Stimulated activated naive B cell treated with anti-CD40 and anti-IgM and Interleukin-4, amounts not matched to agents 10 μg/mL and 1 μg/mL and 100 μg/mL, for 72 hours (primary cell): ENCODE measurements around the gene PIGU.
"Not testable (repeated sequence)": the region's sequence is repeated elsewhere in the genome, so short reads cannot be mapped to it uniquely, and the experiment has no call there.

Source experiments
- ATAC-seq, 2 donors: fragments of 150-1000 bp; cut with Tn5 transposase; replicated peaks; 2 replicates each; pipeline ENCODE4 v1.10.0; 2021; ENCODE audit warnings: moderate library complexity in 1 of 2
- DNase-seq: peaks from one replicate; pipeline ENCODE4 v3.0.0; 2021
- H3K27ac Mint-ChIP-seq: one replicate; pipeline ENCODE4 v1.8.0; 2022; ENCODE audit warnings: mild to moderate bottlenecking, mixed read lengths
- H3K27me3 Mint-ChIP-seq, 2 donors: one replicate each; pipeline ENCODE4 v1.8.0; 2022; ENCODE audit warnings: mixed read lengths in 2 of 2
- H3K36me3 Mint-ChIP-seq, 2 donors: one replicate each; pipeline ENCODE4 v1.8.0; 2022; ENCODE audit warnings: mixed read lengths in 2 of 2, mild to moderate bottlenecking in 1 of 2
- H3K4me1 Mint-ChIP-seq, 2 donors: one replicate each; pipeline ENCODE4 v1.8.0; 2022; ENCODE audit warnings: mixed read lengths in 2 of 2, mild to moderate bottlenecking in 1 of 2
- H3K4me3 Mint-ChIP-seq, 2 donors: one replicate each; pipeline ENCODE4 v1.8.0; 2022; ENCODE audit warnings: mild to moderate bottlenecking in 2 of 2, mixed read lengths in 2 of 2, moderate library complexity in 1 of 2
- H3K9me3 Mint-ChIP-seq, 2 donors: one replicate each; pipeline ENCODE4 v1.8.0; 2022; ENCODE audit warnings: mixed read lengths in 2 of 2, mild to moderate bottlenecking in 1 of 2

Gene PIGU

DNA sequence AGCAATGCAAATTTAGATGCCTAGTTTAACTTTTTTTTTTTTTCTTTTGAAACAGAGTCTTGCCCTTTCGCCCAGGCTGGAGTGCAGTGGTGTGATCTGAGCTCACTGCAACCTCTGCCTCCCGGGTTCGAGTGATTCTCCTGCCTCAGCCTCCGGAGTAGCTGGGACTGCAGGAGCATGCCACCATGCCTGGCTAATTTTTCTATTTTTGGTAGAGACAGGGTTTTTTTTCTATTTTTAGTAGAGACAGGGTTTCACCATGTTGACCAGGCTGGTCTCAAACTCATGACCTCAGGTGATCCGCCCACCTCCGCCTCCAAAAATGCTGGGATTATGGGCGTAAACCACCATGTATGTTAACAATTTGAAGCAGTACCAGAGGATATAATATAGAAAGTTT, 158.0 kb downstream of the PIGU start:
- ATAC-seq, H3K4me3 Mint-ChIP-seq, H3K9me3 Mint-ChIP-seq, H3K27me3 Mint-ChIP-seq, H3K27ac Mint-ChIP-seq, DNase-seq: not testable (repeated sequence)
- Mint-ChIP-seq H3K4me1 (peaks cover 31 to 69% of the 10 kb centered on the region in 2 donors), H3K36me3 (peaks cover 11 to 20% of the 10 kb centered on the region in 2 donors)

DNA sequence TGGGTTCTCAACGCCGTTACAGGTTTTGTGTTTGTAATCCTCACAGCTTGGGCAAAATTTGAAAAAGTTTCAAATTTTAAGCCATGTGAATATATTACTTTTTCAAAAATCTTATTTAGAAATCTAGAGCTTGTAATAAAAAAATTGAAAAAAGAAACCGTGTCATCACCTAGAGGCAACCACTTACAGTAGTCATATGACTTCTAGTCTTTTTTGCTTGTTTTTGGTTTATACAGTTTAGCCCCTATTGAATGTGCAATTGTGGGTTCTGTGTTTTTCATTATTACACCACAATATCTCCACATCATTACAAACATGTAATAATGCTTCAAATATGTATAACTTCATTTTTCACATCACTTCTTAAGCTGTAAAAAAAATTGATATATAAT, 159.8 kb downstream of the PIGU start:
- no peaks in the 10 kb centered on the region for H3K27me3 Mint-ChIP-seq
- H3K9me3 Mint-ChIP-seq, result no peaks in the 10 kb centered on the region
- DNase-seq, result no peak
- peak overlapping the region; percentile 99 for H3K27ac Mint-ChIP-seq
- peaks cover 30 to 55% of the 10 kb centered on the region in 2 donors for H3K4me1 Mint-ChIP-seq
- H3K4me3 Mint-ChIP-seq, result peak overlapping the region; percentile 95 to 99
- ATAC-seq, result no peak
- H3K36me3 Mint-ChIP-seq, result peaks cover 15 to 16% of the 10 kb centered on the region in 2 donors

DNA sequence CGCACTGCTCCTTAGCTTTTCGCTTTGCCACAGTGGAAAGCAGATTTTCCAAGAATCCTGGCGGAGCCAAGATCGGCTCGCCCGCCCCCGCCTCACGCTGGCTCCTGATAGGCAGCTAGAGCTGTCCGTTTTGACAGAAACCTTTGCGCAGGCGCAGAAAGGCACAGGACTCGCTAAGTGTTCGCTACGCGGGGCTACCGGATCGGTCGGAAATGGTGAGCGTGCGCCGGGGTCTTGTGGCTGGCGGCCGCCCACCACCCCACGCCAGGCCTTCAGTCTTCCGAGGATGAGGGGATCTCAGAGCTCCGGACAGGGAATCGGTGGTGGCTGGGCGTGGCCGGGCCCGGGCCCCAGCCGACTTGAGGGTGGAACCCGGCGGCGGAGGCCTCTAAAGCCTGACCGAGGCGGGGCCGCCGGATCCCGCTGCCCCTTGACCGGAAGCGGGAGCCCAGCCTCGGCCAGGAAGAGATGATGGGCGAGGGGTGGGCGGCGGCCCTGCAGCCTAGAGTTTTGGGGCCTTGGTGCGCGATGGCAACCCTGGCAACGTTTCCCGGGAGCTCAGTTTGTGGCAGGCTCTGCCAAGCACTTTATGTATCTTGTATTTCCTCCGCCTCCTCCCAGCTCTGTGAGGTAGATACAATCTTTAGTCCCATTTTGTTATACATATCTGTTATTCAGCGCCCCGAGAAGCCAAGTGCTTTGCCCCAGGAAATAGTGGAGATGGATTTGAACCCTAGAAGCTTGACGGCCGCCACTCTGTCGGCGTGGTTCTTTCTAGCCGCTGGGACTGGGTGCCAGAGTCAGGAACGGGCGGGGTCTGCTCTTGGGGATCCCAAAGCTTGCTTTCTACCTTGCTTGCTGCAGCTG, 160.4 kb downstream of the PIGU start, which contains the start of gene DYNLRB1:
TSS of gene DYNLRB1 (plus strand) at position 176 of the 867 bp plus-strand sequence. CDS start at position 213, 37 bp downstream.
- Mint-ChIP-seq H3K36me3 (peaks cover 13% of the 10 kb centered on the region in 2 donors), H3K4me3 (peak within 1 kb of the TSS; percentile 95 to 99), H3K27ac (peak within 1 kb of the TSS; percentile 99), H3K27me3 (no peaks in the 10 kb centered on the region), H3K4me1 (peaks cover 26 to 50% of the 10 kb centered on the region in 2 donors), H3K9me3 (no peaks in the 10 kb centered on the region)
- DNase-seq (peak; percentile 90), ATAC-seq (peak; percentile 87 to 91)

DNA sequence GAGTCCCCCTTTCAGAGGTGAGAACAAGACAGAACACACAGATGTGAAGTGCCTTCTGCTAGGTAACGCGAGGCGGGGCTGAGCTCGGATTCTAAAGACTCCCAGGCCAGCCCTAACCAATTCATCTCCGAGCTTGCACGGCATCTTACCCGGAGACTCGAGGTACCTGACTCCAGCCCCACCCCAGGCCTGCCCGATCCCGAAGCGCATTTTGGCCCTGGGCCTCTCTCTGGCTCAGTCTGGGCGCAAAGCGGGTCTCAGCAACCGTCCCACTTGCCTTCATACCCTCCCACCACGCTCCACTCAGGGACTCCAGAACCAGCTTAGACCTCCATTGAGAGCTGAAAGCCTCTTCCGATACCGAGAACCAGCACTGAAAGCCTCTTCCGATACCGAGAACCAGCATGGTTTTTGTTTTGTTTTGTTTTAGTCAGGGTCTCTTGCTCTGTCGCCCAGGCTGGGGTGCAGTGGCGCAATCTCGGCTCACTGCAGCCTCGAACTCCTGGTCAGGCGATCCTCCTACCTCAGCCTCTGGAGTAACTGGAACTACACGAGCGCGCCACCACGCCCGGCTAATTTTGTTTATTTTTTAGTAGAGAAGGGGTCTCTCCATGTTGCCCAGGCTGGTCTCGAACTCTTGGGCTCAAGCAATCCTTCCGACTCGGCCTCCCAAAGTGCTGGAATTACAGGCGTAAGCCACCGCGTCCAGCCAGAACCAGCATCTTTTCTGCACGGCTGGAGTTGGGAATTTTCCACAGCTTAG, 161.2 kb downstream of the PIGU start:
- Mint-ChIP-seq H3K36me3 (peaks cover 14 to 17% of the 10 kb centered on the region in 2 donors), H3K27ac (peak overlapping the region; percentile 99), H3K4me3 (peak overlapping the region; percentile 95 to 99), H3K9me3 (no peaks in the 10 kb centered on the region), H3K27me3 (no peaks in the 10 kb centered on the region), H3K4me1 (peaks cover 24 to 42% of the 10 kb centered on the region in 2 donors)
- ATAC-seq (peak; percentile 72 to 76), DNase-seq (peak; percentile 66)

DNA sequence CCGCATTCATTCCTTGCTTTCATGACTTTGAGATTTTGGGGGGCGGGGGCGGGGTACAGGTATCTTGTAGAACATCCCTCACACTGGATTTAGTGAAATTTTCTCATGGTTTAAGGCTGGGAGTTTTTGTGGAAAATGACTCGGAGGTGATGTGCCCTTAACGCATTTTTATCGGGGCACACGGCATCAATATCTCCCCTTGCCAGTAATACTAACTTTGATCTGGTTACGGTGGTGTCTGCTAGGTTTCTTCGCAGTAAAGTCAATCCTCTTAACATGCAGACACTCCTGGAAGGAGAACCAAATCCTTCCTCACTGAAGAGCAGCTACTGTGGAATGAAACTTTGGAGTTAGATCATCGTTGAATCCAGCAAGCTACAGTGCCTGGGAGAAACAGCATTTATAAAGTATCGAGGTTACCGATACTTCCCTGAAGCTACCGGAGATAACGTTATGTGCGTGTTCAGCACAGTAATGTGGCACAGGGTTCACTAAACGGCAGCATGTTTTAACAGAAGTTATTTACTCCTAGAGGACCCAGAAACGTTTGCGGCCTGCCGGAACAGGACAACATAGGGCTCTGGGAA, 161.9 kb downstream of the PIGU start:
- Mint-ChIP-seq H3K9me3 (no peaks in the 10 kb centered on the region), H3K4me3 (peak overlapping the region; percentile 95 to 99), H3K36me3 (peaks cover 14 to 21% of the 10 kb centered on the region in 2 donors), H3K27me3 (no peaks in the 10 kb centered on the region), H3K27ac (peak overlapping the region; percentile 99), H3K4me1 (peaks cover 24 to 37% of the 10 kb centered on the region in 2 donors)
- DNase-seq, result no peak
- ATAC-seq, result peak; percentile 10 to 21

DNA sequence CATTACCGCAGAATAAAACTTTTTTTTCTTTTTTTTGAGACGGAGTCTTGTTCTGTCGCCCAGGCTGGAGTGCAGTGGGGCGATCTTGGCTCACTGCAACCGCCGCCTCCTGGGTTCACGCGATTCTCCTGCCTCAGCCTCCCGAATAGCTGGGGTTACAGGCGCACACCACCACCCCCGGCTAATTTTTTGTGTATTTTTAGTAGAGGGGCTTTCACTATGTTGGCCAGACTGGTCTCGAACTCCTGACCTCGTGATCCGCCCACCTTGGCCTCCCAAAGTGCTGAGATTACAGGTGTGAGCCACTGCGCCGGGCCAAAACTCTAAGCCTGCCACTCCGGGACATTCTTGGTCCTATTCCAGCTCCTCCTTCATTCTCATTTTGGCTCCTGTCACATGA, 162.9 kb downstream of the PIGU start:
- not testable (repeated sequence) for H3K9me3 Mint-ChIP-seq, H3K27ac Mint-ChIP-seq, ATAC-seq, H3K27me3 Mint-ChIP-seq, DNase-seq
- peaks cover 16 to 22% of the 10 kb centered on the region in 2 donors for H3K36me3 Mint-ChIP-seq
- peak overlapping the region in 1 of 2 donors; percentile 14 for H3K4me3 Mint-ChIP-seq
- peaks cover 24 to 37% of the 10 kb centered on the region in 2 donors for H3K4me1 Mint-ChIP-seq

DNA sequence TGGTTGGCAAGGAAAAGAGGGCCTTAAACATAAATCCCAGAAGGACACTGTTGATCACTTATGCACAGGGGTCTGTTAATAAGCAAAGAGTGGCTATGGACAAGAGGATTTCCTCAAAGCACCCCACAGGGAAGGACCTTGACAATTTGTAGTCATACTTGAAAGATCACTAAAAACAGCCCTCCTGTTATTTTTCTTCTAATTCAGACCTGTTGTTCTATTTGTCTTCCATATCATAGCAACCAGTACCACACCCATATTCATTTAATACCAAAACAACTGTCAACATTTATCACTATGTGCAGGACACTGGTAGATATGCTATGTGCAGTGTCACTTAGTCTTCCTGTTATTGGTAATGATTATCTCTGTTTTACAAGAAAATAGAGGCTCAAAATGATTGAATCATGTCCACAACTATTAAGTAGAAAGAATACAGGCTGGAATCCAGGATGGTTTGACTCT, 163.9 kb downstream of the PIGU start:
- Mint-ChIP-seq H3K4me1 (peaks cover 18 to 27% of the 10 kb centered on the region in 2 donors), H3K4me3 (no peak overlapping the region), H3K27ac (no peak overlapping the region), H3K27me3 (no peaks in the 10 kb centered on the region), H3K36me3 (peaks cover 17 to 23% of the 10 kb centered on the region in 2 donors), H3K9me3 (no peaks in the 10 kb centered on the region)
- no peak for ATAC-seq
- no peak for DNase-seq

DNA sequence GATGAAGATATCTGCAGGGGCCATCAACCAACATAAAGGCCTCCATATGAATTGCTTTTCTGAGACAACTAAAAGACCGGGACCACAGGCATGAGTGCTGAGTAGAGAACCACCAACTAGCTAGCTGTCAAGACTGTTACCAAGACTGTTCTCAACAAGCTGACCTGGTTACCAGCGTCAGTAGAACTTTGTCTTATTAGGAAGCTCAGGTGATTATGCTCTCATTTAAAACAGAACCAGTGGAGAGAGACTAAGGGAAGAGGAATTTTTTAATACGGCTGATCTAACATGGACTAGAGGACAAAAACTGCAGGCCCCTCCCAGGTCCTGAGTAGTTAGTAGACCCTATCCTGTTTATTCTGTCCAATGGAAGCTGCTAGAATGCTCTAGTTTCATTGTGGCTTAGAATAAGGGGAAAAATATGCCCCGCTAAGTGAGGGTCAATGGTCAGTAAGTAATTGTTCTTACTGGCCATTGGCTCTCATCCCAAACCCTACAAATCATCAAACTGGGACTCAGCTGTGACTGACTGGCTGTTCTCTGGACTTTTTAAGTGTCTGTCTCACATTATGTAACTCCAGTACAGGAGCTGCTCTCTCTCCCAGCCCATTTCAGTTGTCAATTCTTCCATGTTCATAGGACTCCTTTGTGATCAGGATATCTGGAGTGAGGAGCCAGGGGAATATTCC, 164.5 kb downstream of the PIGU start:
- H3K4me3 Mint-ChIP-seq, result no peak overlapping the region
- peaks cover 15 to 22% of the 10 kb centered on the region in 2 donors for H3K4me1 Mint-ChIP-seq

DNA sequence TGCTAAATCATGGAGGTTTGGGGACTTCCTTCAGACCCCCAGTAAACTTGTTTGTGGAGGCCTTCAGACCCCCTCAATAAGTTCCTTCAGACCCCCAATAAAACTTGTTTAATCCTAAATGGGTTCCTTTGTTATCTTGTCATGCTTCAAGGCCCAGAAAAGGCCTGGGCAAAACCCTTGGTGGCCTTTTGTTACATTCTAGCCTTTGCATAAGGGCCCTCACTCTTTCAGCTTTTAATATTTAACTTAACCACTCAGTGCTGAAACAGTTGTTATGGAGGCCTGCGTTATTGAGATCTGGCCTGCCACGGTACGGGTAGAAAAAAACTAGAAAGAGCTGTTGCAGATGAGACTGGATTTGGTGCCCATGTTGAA, 165.0 kb downstream of the PIGU start:
- peaks cover 15 to 22% of the 10 kb centered on the region in 2 donors for H3K4me1 Mint-ChIP-seq
- no peaks in the 10 kb centered on the region for H3K9me3 Mint-ChIP-seq
- DNase-seq (no peak), ATAC-seq (no peak)
- no peak overlapping the region for H3K27ac Mint-ChIP-seq
- no peaks in the 10 kb centered on the region for H3K27me3 Mint-ChIP-seq
- H3K36me3 Mint-ChIP-seq, result peaks cover 20 to 29% of the 10 kb centered on the region in 2 donors
- H3K4me3 Mint-ChIP-seq, result no peak overlapping the region

More for the DNA sequence above, 164.5 kb downstream of the PIGU start:
- H3K9me3 Mint-ChIP-seq, result no peaks in the 10 kb centered on the region
- peaks cover 20 to 29% of the 10 kb centered on the region in 2 donors for H3K36me3 Mint-ChIP-seq
- ATAC-seq (no peak), DNase-seq (no peak)
- H3K27me3 Mint-ChIP-seq, result no peaks in the 10 kb centered on the region
- H3K27ac Mint-ChIP-seq, result no peak overlapping the region

DNA sequence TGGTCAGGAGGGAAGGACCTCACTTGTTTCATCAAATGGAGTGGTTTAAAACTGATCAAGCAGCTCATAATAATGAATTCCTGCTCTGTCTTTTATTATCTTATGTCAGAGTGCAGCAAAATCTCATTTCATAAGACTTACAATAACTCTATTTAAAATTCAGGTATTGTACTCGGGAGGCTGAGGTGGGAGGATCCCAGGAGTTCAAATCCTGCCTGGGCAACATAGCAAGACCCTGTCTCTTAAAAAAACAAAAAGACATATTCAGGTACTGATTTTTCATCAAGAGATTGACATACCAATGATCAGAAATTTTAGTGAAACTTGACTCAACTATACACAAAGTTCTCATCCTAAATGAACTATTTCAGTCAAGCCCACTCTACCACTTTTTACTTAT, 166.3 kb downstream of the PIGU start:
- Mint-ChIP-seq H3K27me3 (no peaks in the 10 kb centered on the region), H3K4me3 (no peak overlapping the region), H3K9me3 (no peaks in the 10 kb centered on the region), H3K27ac (no peak overlapping the region), H3K36me3 (peaks cover 21 to 30% of the 10 kb centered on the region in 2 donors), H3K4me1 (peaks cover 15 to 21% of the 10 kb centered on the region in 2 donors)
- DNase-seq (no peak), ATAC-seq (no peak)
